Cardiac muscle cell (in vitro differentiated cells and primary cell): ENCODE measurements around the gene NCOA4. TPM values are rescaled to one million over a fixed set of nuclear protein-coding genes. Genes with fewer than 3 reads are reported as not detected.
"Not testable (repeated sequence)": the region's sequence is repeated elsewhere in the genome, so short reads cannot be mapped to it uniquely, and the experiment has no call there.

Experiments
- DNase-seq, 2 donors: peaks; one replicate each; pipeline versions ENCODE4 v3.0.0 to v3.0.0-alpha.2; 2010 to 2017; ENCODE audit warnings: low read depth in 1 of 2, low spot score in 1 of 2
- H3K27ac ChIP-seq: fragments of 200-600 bp; sonication (generic); 2 replicates; pipeline ENCODE4 v1.5.1; 2016
- H3K27me3 ChIP-seq: fragments of 200-600 bp; sonication (generic); 2 replicates; pipeline ENCODE4 v1.6.0; 2016; ENCODE audit warnings: control low read depth
- H3K36me3 ChIP-seq: fragments of 200-600 bp; sonication (generic); 2 replicates; pipeline ENCODE4 v1.5.1; 2016; ENCODE audit warnings: control low read depth
- H3K4me1 ChIP-seq: fragments of 200-600 bp; sonication (generic); 2 replicates; pipeline ENCODE4 v1.8.1; 2017; ENCODE audit warnings: low read depth, mild to moderate bottlenecking, mixed run types
- H3K4me3 ChIP-seq: fragments of 200-600 bp; sonication (generic); 2 replicates; pipeline ENCODE4 v1.5.1; 2016; ENCODE audit warnings: mild to moderate bottlenecking
- H3K9me3 ChIP-seq: fragments of 200-600 bp; sonication (generic); 2 replicates; pipeline ENCODE4 v1.5.1; 2017; ENCODE audit warnings: low read depth, mild to moderate bottlenecking, control low read depth
- CTCF ChIP-seq: IDR thresholded peaks from 2 replicates; pipeline ENCODE4 v1.5.1; 2012; ENCODE audit warnings: low read depth, mild to moderate bottlenecking, low read length
- polyA plus RNA-seq: library from polyadenylated mRNA; unstranded; fragments of >200 nt; fragmentation: Nextera tagmentation; extraction: Ambion mirVana; gene quantifications from 2 replicates; pipeline ENCODE4 v1.2.1, GENCODE V29; 2016
- total RNA-seq: library from RNA; depleted of rRNA; stranded (reverse); fragments of >200 nt; gene quantifications from 2 replicates; pipeline ENCODE4 v1.2.3, GENCODE V29; 2016

Gene NCOA4
- total and polyA plus RNA-seq, 2 experiments from 2014 or later, result 149 to 292 TPM

GRCh38 chr10:46068117-46068516 is 37.7 kb upstream of the NCOA4 start:
- no peak for DNase-seq
- H3K9me3 ChIP-seq, result no peaks in the 10 kb centered on the region
- no peak for TF ChIP-seq CTCF
- no peaks in the 10 kb centered on the region for H3K4me1 ChIP-seq
- no peak overlapping the region for H3K4me3 ChIP-seq
- no peaks in the 10 kb centered on the region for H3K27me3 ChIP-seq
- H3K36me3 ChIP-seq, result no peaks in the 10 kb centered on the region
- no peak overlapping the region for H3K27ac ChIP-seq

- DNase-seq, result no peak
Measured at GRCh38 chr10:46064269-46064817, 33.9 kb upstream of the NCOA4 start.

GRCh38 chr10:46062723-46063428 is 32.5 kb upstream of the NCOA4 start:
- H3K36me3 ChIP-seq, result no peaks in the 10 kb centered on the region
- H3K4me1 ChIP-seq, result no peaks in the 10 kb centered on the region
- no peaks in the 10 kb centered on the region for H3K27me3 ChIP-seq
- H3K27ac ChIP-seq, result no peak overlapping the region
- no peak overlapping the region for H3K4me3 ChIP-seq
- TF ChIP-seq CTCF, result no peak
- no peak for DNase-seq
- no peaks in the 10 kb centered on the region for H3K9me3 ChIP-seq

More at GRCh38 chr10:46064269-46064817, 33.9 kb upstream of the NCOA4 start:
- H3K36me3 ChIP-seq, result no peaks in the 10 kb centered on the region
- TF ChIP-seq CTCF, result no peak
- H3K4me3 ChIP-seq, result no peak overlapping the region
- no peaks in the 10 kb centered on the region for H3K4me1 ChIP-seq
- no peaks in the 10 kb centered on the region for H3K9me3 ChIP-seq
- no peaks in the 10 kb centered on the region for H3K27me3 ChIP-seq
- no peak overlapping the region for H3K27ac ChIP-seq

DNA sequence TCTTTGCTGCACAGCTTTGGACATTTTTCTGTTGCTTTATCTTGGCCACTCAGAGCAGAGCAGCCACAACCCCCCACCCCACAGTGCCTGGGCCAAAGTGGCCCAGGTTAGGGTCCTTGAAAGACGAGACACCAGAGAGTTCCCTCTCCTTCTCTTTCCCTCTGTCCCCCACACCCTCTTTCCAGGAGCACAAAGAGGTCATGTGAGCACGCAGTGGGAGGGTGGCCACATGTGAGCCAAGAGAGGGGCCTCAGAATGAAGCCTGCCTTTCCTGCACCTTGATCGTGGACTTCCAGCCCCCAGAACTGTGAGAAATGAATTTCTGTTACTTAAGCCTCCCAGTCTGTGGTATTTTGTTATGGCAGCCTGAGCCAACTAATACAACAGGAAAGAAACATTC is 30.3 kb upstream of the NCOA4 start:
- TF ChIP-seq CTCF, result no peak
- Histone ChIP-seq H3K4me3 (no peak overlapping the region), H3K27ac (no peak overlapping the region), H3K27me3 (no peaks in the 10 kb centered on the region), H3K36me3 (no peaks in the 10 kb centered on the region), H3K9me3 (no peaks in the 10 kb centered on the region), H3K4me1 (no peaks in the 10 kb centered on the region)
- no peak for DNase-seq

DNA sequence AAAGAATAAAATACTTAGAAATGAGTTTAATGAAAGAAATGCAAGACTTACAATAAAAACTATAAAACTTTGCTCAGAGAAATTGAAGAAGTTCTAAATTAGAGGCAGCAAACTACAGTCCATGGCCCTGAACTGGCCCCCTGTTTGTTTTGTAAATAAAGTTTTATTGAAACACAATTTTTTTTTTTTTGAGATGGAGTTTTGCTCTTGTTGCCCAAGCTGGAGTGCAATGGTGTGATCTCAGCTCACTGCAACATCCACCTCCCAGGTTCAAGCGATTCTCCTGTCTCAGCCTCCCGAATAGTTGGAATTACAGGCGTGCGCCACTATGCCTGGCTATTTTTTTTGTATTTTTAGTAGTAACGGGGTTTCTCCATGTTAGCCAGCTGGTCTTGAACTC is 27.5 kb upstream of the NCOA4 start:
- H3K27me3 ChIP-seq, H3K36me3 ChIP-seq, H3K4me3 ChIP-seq, H3K27ac ChIP-seq, H3K9me3 ChIP-seq, DNase-seq, H3K4me1 ChIP-seq: not testable (repeated sequence)

DNA sequence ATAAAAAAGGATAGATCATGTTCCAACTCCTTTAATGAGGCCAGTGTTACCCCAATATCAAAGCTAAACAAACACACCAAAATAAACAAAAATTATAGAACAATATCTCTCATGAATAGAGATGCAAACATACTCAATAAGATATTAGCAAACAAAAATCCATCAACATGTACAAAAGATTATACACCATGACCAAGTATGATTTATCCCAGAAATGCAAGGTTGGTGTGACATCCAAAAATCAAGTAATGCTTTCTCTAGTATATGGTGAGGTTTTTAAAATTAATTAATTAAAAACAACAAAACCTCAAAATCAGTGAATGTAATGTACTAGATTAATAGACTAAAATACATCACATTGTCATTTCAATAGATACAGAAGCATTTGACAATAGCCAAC is 26.6 kb upstream of the NCOA4 start:
- no peaks in the 10 kb centered on the region for H3K27me3 ChIP-seq
- no peak for DNase-seq
- H3K4me1 ChIP-seq, result no peaks in the 10 kb centered on the region
- no peak overlapping the region for H3K4me3 ChIP-seq
- no peaks in the 10 kb centered on the region for H3K36me3 ChIP-seq
- H3K27ac ChIP-seq, result no peak overlapping the region
- H3K9me3 ChIP-seq, result no peaks in the 10 kb centered on the region
- TF ChIP-seq CTCF, result no peak
